OCI-LY1 (cell line): ENCODE measurements around the gene NR3C1.

ENCODE experiments used
- H2AFZ ChIP-seq: fragments of 200-600 bp; sonication (generic), shearing (Covaris generic); 2 replicates; pipeline ENCODE4 v1.6.0; 2014; ENCODE audit warnings: antibody characterized with exemption, mild to moderate bottlenecking, low read length
- H3F3A ChIP-seq: fragments of 200-600 bp; sonication (generic), shearing (Covaris generic); 2 replicates; pipeline ENCODE4 v1.6.0; 2014; ENCODE audit warnings: mild to moderate bottlenecking, antibody characterized with exemption, low read length, moderate library complexity; ENCODE audit not compliant: insufficient read depth
- H3K27ac ChIP-seq: fragments of 200-600 bp; sonication (generic); 2 replicates; pipeline ENCODE4 v1.5.1; 2014; ENCODE audit warnings: low read length, mixed run types, mild to moderate bottlenecking, low read depth; ENCODE audit not compliant: poor library complexity, severe bottlenecking
- H3K27me3 ChIP-seq: fragments of 200-600 bp; sonication (generic); 2 replicates; pipeline ENCODE4 v1.6.0; 2014; ENCODE audit warnings: antibody characterized with exemption, mild to moderate bottlenecking, low read length, moderate library complexity; ENCODE audit not compliant: insufficient read depth
- H3K36me3 ChIP-seq: fragments of 200-600 bp; sonication (generic); 2 replicates; pipeline ENCODE4 v1.6.1; 2014; ENCODE audit warnings: mild to moderate bottlenecking, antibody characterized with exemption, low read length, moderate library complexity, mixed read lengths; ENCODE audit not compliant: insufficient read depth
- H3K4me1 ChIP-seq: fragments of 200-600 bp; sonication (generic); 2 replicates; pipeline ENCODE4 v1.5.1; 2014; ENCODE audit warnings: mild to moderate bottlenecking, low read length, moderate library complexity; ENCODE audit not compliant: insufficient read depth, severe bottlenecking
- H3K4me2 ChIP-seq: fragments of 200-600 bp; sonication (generic), shearing (Covaris generic); 2 replicates; pipeline ENCODE4 v1.6.1; 2014; ENCODE audit warnings: low read length
- H3K4me3 ChIP-seq: fragments of 200-600 bp; sonication (generic); 2 replicates; pipeline ENCODE4 v1.5.1; 2014; ENCODE audit warnings: low read length, low read depth, mild to moderate bottlenecking, mixed read lengths; ENCODE audit not compliant: poor library complexity, severe bottlenecking
- H3K79me2 ChIP-seq: fragments of 200-600 bp; shearing (Covaris generic); 2 replicates; pipeline ENCODE4 v1.6.1; 2016; ENCODE audit warnings: mixed run types, low read length, mixed read lengths; ENCODE audit not compliant: insufficient read depth
- H3K9ac ChIP-seq: fragments of 200-600 bp; sonication (generic), shearing (Covaris generic); 2 replicates; pipeline ENCODE4 v1.6.1; 2014; ENCODE audit warnings: mild to moderate bottlenecking, low read length, mixed read lengths
- H3K9me2 ChIP-seq: fragments of 200-600 bp; sonication (generic), shearing (Covaris generic); 2 replicates; pipeline ENCODE4 v1.6.1; 2014; ENCODE audit warnings: low read depth, mild to moderate bottlenecking, low read length, mixed read lengths
- H3K9me3 ChIP-seq: fragments of 200-600 bp; shearing (Covaris generic); 2 replicates; pipeline ENCODE4 v1.6.1; 2014; ENCODE audit warnings: low read length, mixed read lengths
- H4K20me1 ChIP-seq: fragments of 200-600 bp; sonication (generic), shearing (Covaris generic); 2 replicates; pipeline ENCODE4 v1.6.0; 2016; ENCODE audit warnings: mild to moderate bottlenecking, low read length; ENCODE audit not compliant: insufficient read depth
- EZH2 ChIP-seq: fragments of 200-600 bp; sonication (generic), shearing (Covaris generic); IDR thresholded peaks from 2 replicates; pipeline ENCODE4 v1.8.0; 2017; ENCODE audit warnings: borderline replicate concordance, mixed run types, mild to moderate bottlenecking, antibody characterized with exemption, low read length, moderate library complexity, mixed read lengths
- TF ChIP-seq, protein P1 (sequence below): fragments of 200-600 bp; sonication (generic), shearing (Covaris generic); IDR thresholded peaks from 2 replicates; pipeline ENCODE4 v1.5.1; 2017; ENCODE audit warnings: mild to moderate bottlenecking, antibody characterized with exemption, low read length, moderate library complexity, mixed read lengths

The NR3C1 gene

DNA sequence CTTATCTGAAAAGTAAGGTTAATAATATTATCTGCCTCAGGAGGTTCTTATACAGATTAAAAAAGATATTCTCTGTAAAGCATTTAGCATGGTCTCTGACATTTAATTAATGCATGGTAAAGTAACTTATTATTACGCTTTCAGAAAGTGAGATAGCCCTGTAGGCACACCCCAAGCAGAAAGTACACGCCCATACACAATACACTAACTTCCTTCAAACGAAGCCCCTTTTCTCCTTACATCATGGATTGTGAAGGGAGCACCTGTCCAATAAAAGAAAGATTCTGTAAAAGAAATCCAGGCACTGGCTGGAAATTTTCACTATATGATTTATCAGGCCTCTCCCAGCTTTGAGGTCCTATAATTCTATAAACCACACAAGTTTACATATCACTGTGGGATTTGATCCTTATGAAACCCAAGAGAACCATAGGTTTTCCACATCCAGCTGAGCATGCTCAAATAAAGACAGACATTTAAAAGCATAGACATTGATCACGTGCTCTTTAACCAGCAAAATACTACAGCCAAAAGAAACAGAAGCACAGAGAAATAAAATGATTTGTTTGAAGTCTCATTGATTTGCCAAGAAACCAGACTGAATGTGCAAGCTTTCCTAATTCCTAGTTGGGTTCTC lies 14.1 kb upstream of the NR3C1 start:
- Histone ChIP-seq H3K4me1 (peaks cover 68% of the 10 kb centered on the region), H3K9me3 (no peaks in the 10 kb centered on the region), H4K20me1 (no peaks in the 10 kb centered on the region), H3K27me3 (no peaks in the 10 kb centered on the region), H3K79me2 (peaks cover 4% of the 10 kb centered on the region; the same call in 1 of the 2 replicates), H2AFZ (no peak overlapping the region), H3K4me2 (peak overlapping the region; percentile 39), H3K4me3 (peak overlapping the region; percentile 5), H3F3A (0 out of 2 replicates have a peak, but pooled peaks cover 3% of the 10 kb centered on the region), H3K9ac (0 out of 2 replicates have a peak overlapping the region, but pooled peaks have one; percentile 8), H3K27ac (no peak overlapping the region), H3K9me2 (no peaks in the 10 kb centered on the region), H3K36me3 (no peaks in the 10 kb centered on the region)
- TF ChIP-seq, protein P1, sequence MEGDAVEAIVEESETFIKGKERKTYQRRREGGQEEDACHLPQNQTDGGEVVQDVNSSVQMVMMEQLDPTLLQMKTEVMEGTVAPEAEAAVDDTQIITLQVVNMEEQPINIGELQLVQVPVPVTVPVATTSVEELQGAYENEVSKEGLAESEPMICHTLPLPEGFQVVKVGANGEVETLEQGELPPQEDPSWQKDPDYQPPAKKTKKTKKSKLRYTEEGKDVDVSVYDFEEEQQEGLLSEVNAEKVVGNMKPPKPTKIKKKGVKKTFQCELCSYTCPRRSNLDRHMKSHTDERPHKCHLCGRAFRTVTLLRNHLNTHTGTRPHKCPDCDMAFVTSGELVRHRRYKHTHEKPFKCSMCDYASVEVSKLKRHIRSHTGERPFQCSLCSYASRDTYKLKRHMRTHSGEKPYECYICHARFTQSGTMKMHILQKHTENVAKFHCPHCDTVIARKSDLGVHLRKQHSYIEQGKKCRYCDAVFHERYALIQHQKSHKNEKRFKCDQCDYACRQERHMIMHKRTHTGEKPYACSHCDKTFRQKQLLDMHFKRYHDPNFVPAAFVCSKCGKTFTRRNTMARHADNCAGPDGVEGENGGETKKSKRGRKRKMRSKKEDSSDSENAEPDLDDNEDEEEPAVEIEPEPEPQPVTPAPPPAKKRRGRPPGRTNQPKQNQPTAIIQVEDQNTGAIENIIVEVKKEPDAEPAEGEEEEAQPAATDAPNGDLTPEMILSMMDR: no peak
- no peak for TF ChIP-seq EZH2

DNA sequence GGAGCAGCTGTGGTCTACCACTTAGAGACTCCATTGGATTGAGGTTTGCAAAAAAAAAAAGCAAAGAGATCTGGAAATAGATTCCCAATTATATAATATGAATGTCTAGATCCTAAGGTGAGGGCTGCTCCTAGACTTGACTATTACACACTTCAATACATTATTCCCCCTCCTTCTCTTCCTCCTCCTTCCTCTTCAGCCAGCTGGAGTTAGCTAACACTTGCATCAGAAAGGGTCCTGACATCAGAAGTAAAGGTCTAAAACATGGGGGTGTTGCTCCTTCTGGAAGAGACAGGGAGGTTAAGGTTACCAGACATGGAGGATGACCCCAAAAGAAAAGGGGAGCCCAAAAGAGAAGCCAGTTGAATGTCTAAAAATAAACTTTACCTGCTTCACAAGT lies 12.9 kb upstream of the NR3C1 start:
- H3K27ac ChIP-seq: no peak overlapping the region
- no peak overlapping the region for H3K9ac ChIP-seq
- H3K79me2 ChIP-seq: peaks cover 4% of the 10 kb centered on the region; the same call in 1 of the 2 replicates
- no peaks in the 10 kb centered on the region for H3K9me3 ChIP-seq
- peaks cover 77% of the 10 kb centered on the region for H3K4me1 ChIP-seq
- no peak for TF ChIP-seq EZH2
- TF ChIP-seq, protein P1: no peak
- H4K20me1 ChIP-seq: no peaks in the 10 kb centered on the region
- H3K4me3 ChIP-seq: no peak overlapping the region
- H3K27me3 ChIP-seq: no peaks in the 10 kb centered on the region
- no peak overlapping the region; the same call in 1 of the 2 replicates for H3K4me2 ChIP-seq
- 0 out of 2 replicates have a peak, but pooled peaks cover 3% of the 10 kb centered on the region for H3F3A ChIP-seq
- no peaks in the 10 kb centered on the region for H3K36me3 ChIP-seq
- H2AFZ ChIP-seq: no peak overlapping the region
- no peaks in the 10 kb centered on the region for H3K9me2 ChIP-seq

DNA sequence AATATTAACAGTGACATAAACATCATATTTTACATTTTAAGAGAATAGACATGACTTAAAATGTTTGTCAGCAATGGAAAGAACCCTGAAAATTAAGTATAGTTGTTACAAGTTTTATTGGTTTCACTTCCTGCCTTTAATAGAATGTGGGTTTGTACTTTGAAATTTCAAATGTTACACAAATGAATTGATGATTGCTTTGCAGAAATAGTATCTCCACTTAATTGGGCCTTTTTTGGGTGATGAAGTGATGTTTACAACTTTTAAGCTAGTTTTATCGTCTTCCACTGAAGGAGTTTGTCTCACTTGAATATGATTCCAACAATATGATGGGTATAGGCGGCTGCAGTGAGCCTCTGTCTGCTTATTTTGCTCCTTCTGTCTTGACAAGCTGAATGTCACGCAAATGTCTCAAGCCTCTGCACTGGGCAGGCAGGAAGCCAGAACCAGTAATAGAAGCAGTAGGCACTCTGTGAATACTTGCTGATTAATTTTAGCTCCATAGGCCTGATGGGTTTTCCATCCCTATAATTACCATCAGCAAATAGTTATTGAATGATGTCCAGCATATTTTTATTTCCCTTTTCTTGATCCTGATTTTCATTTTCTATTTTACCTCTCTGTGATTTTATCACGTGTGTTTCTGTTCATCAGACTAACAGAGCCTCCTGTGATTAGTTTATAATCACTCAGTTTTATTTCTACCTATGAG lies 10.6 kb upstream of the NR3C1 start:
- H3K4me2 ChIP-seq: peak overlapping the region; percentile 66
- no peaks in the 10 kb centered on the region for H3K27me3 ChIP-seq
- H4K20me1 ChIP-seq: no peaks in the 10 kb centered on the region
- H3K27ac ChIP-seq: peak overlapping the region; percentile 87
- no peak overlapping the region for H2AFZ ChIP-seq
- 0 out of 2 replicates have a peak, but pooled peaks cover 3% of the 10 kb centered on the region for H3F3A ChIP-seq
- TF ChIP-seq, protein P1: no peak
- TF ChIP-seq EZH2: no peak
- H3K9me2 ChIP-seq: no peaks in the 10 kb centered on the region
- H3K4me3 ChIP-seq: peak overlapping the region; percentile 29
- H3K79me2 ChIP-seq: peaks cover 4% of the 10 kb centered on the region; the same call in 1 of the 2 replicates
- H3K36me3 ChIP-seq: no peaks in the 10 kb centered on the region
- peaks cover 85% of the 10 kb centered on the region for H3K4me1 ChIP-seq
- no peaks in the 10 kb centered on the region for H3K9me3 ChIP-seq
- H3K9ac ChIP-seq: peak overlapping the region; percentile 40; the same call in 1 of the 2 replicates
